ENCODE measurements around the gene COMMD10.

The COMMD10 gene

DNA sequence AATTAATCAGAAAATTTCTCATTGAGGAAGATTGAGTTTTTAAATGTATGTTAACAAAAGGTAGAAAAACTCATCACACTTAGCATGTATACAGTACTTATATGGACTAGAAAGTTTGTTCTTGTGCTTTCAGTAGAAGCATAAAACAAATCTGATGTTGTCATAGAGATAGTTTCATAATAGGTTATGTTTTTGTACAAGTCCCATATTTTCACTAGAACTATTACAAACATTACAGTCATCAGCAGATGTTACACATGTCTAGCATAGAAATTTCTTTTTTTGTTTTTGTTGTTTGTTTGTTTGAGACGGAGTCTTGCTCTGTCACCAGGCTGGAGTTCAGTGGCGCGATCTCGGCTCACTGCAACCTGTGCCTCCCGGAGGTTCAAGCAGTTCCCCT lies 131.4 kb downstream of the COMMD10 start:
- no peak for DNase-seq (ENCODE audit: low read depth in 3 of 3)

DNA sequence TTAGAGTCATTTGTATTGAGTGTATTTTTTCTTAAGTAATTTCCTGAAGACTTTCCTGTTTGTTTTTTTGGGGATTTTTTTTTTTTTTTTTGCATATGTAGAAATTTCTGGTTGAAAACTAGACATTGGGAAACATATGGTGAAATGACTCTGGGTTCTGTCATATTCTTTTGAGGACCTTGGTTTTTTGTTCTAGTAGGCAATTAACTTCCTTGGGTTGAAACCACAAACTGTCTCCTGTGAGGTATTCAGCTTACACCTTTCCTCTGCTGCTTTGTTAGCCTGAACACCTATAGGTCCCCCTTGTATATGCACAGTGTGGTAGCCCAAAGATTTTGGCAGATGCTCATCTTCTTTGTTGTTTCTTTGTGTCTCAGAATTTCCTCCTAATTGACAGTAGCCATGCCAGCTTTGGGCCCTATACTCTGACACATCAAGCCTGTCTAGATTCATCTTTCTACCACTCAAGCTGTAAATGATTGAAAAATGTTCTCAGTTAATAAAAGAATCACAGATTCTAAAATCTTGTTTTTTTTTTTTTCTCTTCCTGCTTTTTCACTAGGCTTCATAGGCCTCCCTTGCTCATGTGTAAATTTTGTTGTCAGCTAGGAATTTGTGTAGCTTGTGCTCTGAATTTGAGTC lies 140.6 kb downstream of the COMMD10 start:
- DNase-seq (ENCODE audit: low read depth in 3 of 3): no peak

DNA sequence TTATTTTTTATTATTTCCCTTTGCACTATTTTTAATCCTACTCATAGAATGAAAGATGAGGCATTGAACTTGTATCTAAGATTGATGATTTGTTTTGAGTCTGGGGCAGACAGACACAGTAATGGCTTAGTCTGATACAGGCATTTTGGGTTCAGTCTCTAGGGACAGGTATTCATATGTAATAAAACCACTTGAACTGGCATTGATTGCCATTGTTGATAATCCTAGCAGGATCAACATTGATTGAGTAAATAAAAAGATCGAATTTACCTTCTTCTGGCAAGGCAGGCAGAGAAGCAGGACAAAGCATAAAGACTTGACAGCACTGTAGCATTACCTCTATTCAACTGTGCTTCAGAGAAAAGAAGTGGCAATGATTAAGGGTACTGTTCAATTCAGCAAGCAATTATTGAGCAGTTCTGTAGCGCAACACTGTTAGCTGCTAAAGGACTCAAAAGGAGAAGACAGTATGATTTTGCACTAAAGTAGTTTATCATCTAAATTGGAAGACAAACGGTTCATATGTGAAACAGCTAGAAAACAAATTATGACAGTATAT lies 144.4 kb downstream of the COMMD10 start:
- no peak for DNase-seq (ENCODE audit: low read depth in 3 of 3)

DNA sequence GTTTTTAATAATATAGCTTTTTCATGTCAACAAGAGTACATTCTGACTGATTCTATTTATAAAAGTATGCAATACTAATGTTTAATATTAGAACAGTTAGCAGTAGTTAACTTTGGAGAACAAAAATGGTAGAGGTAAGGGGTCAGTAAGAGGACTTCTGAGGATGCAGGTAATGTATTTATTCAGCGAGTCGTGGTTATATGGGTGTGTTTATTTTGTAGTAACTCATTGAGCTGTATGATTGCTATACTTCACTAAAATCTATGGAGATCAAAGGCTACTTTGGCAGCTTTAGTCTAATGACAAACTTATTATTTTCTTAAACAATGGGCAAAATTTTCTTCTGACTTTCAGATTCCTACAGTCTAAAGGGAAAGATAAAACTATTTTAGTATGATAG lies 146.5 kb downstream of the COMMD10 start:
- DNase-seq (ENCODE audit: low read depth in 3 of 3): no peak

DNA sequence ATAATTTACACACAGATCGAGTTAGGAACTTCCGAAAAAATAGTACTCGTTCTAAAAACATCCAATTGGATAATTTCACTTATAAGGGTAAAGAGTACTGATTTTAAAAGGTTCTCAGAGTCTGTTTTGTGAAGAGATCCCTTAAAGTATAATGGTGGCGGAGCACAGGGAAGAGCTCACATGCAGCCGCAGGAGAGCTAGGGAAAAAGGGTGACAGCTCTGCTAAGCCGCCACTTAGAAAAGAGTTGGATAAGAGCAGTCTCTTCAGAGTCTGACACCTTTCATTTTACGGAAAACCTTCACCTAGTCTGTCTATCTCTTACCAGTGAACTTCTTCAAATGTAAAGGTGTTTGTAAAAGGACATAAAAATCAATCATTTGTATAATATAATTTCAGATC lies 149.9 kb downstream of the COMMD10 start:
- DNase-seq (ENCODE audit: low read depth in 3 of 3): no peak

DNA sequence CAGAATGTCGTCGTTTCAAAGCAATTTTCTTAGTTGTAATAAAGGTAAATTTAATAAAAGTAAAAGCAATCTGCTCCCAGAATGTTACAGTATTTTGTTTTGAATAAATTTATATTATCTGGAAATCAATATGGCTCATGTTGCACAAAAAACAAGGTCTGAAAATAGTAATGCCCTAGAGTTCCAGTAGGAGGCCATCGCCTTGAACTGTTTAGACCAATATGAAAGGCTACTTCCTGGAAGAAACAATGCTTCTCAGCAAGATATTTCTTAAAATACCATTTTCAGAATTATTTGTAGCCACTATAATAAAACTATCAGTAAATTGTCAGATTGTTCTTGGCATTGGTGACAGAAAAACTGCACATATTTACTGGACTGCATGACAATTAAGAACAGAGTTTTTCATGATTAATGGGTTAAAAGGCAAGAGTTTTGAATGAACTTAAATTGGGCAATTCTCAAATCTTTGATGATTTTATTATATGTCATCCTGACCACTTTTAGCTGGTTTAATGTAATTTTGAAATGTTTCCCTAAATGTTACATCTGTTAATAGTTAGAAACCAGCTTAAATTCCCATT lies 153.2 kb downstream of the COMMD10 start:
- DNase-seq (ENCODE audit: low read depth in 3 of 3): no peak

DNA sequence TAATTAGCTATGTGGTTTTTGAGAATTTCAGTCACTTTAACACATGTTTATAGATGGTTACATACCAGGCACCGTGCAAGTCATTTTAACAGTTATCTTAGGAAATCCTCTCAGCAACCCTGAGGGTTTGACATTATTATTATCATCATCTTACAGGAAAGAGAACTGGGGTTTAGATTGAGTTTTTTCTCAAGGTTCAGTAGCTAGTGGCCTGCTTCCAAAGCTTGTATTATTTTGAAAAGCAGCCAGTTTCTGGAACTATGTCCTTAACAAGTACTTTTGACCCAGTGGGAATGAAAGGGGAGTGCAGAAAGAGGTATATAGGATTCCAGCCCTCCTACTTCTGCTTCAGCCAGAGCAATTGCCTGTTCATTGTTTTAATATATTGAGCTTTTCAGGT lies 157.5 kb downstream of the COMMD10 start:
- no peak for DNase-seq (ENCODE audit: low read depth in 3 of 3)

DNA sequence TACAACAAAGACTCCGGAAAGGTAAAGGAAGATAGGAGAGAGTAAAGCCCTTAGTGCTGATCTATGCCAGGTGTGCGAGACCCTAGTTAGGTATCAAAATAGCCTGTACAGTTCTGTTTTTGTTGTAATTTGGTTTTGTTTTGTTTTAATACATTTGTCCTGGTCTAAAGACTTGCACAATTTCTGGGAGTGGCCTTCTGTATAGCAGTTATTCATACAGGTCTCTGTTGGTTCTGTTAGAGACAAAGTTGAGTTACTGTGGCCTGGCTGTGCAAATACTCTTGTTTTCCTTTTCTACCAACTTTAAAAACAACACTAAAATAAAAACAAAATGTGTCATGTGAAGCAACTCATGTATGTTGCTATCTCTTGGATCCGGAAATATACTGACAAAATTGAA lies 163.6 kb downstream of the COMMD10 start:
- no peak for DNase-seq (ENCODE audit: low read depth in 3 of 3)

DNA sequence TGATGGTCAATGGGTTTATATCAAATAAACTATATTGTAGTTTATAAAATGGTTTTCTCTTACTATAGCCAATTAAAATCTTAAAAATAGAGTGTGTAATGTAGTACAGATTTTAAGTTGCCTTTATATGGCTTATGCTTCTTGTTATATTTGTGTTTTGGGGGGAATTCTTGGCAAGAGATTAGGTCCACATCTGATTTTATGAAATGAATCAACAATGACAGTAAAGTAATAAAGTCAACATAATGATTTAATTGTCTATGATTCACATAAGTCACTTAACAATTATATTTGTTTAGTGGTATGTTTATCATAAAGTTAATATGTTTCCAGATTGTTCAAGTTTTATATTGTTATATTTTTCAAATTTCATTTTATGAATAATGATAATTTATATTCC lies 164.8 kb downstream of the COMMD10 start:
- no peak for DNase-seq (ENCODE audit: low read depth in 3 of 3)

DNA sequence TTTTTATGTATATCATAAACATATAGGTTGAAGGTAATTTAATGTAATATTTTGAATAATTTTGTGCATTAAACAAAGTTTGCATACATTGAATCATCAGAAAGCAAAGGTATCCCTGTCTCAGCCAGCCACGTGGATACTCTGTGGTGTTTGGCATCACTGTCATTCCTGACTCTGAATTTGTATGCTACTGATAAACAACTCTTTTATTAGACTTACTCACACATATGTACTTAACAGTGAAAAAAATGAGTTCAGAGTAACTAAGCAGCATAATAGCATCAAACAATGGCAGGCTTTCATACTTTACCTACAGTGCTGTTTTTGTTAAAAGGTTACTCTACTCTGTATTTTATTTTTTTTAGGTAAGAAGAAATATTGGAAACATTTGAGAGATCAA lies 171.9 kb downstream of the COMMD10 start:
- DNase-seq (ENCODE audit: low read depth in 3 of 3): no peak

DNA sequence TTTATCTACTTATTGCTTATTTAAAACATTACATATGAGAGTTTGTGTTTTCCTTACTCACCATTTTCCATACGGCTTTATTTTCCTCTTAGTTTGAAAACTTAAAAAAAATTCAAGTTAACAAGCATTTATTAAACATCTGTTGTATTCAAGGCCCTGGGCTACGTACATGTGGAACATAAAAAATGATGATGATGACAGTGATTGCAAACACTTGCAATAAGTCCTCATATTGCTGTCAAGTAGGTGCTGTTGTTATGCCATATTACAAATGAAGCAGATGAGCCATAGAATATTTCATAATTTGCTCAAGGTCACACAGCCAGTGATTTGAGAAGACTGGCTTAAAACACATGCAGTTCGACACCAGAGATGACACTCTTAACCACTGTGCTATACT lies 180.6 kb downstream of the COMMD10 start:
- no peak for DNase-seq (ENCODE audit: low read depth in 3 of 3)

DNA sequence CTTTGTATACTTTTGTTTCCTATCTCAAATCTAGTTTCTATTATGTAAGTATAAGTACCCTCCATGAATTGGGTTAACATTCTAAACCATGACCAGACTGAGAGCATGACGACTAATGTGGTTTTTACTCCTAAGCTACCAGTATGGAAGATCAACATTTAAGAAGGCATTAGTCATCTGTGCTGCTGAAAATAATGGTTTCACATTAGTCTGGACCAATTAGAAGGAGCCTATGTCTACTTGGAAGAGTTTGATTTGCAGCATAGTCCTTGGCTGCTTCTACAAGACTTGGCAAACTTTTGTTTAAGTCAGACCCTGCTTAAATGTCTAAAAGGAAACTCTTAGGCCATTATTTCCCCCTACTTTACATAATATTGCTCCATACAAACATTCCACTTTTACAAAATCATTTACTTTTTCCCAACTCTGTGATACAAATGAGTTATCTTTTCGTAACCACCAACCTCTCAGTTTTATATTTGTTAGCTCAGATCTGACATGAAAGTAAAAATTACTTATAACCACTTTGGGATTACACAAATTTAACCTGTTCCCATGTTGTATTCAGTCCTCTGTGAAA lies 186.7 kb downstream of the COMMD10 start:
- no peak for DNase-seq (ENCODE audit: low read depth in 3 of 3)

DNA sequence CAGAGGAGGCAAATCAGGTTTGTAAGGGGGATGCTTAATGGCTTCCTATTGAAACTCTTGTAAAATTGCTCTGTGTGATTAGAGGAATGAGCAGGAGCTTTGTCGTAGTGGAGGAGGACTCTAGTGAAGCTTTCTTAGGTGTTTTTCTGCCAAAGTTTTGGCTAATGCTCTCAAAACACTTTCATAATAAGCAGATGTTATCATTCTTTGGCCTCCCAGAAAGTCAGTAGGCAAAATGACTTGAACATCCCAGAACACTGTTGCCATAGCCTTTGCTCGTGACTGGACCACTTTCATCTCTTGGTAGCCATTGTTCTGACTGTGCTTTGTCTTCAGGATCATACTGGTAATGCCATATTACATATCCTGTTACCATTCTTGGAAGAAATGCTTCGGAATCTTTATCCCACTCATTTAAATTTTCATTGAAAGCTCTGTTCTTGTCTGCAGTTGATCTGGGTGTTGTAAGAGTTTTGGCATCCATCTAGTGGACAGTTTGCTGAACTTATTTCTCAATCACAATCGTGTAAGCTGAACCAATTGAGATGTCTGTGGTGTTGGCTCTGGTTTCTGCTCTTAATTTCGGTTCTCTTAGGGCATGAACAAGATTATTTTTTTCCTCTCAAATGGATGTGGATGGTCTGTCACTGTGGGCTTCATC lies 187.6 kb downstream of the COMMD10 start:
- DNase-seq (ENCODE audit: low read depth in 3 of 3): no peak

DNA sequence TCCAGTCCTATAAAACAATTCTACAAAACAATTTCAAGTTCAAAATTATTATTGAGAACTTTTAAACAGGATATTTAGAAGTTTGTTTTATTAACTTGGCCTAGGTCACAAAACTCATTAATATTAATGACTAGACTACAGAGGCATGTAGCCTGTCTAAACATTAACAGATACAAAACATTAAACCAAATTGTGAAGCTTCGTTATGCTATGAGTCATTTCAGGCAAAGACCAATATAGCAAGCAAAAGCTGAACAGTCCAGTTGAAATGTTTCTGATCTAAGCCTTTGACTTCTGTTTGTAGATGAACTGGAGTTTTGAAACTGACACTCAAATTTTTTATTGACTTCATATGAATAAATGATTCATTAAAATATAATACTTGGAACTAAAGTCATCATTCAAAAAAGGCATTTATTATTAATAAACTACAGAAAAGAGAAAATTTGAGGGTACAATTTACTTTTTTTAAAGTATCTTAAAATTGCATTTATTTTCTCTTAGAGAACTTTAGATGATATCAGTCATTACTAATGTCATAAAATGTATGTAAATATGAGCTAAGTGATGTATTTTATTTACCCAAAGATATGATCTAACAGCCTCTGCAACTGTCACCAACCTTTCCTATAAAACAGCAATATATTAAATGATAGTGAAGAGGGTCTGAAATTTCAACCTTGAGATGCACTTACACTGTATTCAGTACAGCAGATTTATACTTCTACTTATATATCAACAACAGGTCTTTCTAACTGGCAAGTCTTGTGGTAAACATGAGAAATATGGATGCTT lies 188.8 kb downstream of the COMMD10 start:
- DNase-seq (ENCODE audit: low read depth in 3 of 3): no peak

DNA sequence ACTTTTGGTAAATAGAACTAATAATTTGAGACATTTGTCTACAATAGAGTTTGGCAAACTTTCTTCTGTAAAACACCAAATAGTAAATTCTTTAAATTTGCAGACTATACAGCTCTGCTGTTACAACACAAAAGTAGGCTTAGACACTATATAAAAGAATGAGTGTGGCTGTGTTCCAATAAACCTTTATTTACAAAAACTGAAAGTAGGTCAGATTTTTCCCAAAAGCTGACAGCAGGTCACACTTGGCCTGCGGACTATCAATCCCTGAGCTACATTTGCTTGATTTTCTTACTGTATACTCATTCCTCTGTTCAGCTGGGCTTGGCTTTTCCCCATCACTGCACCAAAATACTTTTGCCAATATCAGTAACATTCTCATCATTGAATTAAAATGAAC lies 189.4 kb downstream of the COMMD10 start:
- no peak for DNase-seq (ENCODE audit: low read depth in 3 of 3)

DNA sequence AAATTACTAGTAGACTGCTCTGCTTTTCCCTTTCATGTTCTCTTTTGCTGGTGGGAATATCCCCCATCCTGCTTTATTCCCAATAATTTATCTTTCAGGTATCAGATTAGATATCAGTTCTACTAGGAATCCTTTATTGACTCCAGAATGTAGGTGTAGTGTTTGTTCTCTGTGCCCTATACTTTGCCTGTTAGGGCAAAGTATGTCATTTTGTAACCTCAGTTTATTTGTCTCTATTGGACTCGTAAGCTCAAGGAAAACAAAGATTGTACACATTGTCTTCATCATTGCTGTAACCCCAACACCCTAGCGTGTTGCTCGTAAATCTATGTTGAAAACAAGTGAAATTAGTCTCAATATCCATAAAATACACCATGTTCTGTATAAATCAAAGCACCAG lies 190.5 kb downstream of the COMMD10 start:
- no peak for DNase-seq (ENCODE audit: low read depth in 3 of 3)

DNA sequence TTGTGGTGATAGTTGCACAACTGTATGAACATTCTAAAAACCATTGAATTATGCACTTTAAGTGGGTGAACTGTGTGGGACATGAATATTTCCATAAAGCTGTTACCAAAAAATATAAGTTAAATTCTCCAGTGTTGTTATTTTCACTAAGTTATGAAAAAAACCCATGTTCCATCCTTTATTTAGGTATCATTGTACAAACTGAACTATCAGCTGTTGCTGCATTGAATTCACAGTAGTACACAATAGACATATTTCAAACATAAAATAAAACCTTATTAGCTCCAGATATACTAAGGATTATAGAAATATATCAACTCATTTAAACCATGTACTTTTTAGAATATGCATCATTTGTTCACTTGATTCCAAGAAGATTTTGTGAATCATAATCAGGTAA lies 192.1 kb downstream of the COMMD10 start:
- DNase-seq (ENCODE audit: low read depth in 3 of 3): no peak

DNA sequence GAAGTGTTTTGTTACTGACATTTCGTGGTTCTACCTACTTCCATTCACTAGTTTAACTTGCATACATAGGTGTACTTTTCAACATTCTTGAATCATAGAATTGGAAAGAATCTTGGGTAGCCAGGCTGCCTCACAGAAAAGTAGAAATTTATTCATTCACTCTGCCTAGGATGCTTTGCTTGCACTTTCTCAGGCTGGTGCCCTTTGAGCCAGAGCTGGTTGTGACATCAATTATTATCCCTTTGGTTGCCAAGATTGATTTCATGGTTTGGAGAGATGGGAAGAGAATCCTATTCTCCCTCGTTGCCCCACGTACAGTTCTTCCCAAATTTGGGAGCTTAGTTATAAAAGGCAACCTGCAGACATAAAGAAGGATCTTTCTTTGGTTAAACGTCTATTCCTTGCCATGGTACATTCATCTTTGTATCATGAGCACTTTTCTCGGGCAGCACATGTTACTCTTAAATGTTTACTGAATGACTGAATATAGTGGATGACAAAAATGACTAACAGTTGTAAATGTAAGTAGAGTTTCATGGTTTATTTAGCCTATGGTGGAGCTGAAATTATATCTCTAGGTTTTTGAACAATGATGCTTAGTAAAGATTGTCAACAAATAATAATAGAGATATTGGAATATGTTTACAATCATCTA lies 195.5 kb downstream of the COMMD10 start:
- no peak for DNase-seq (ENCODE audit: low read depth in 3 of 3)

DNA sequence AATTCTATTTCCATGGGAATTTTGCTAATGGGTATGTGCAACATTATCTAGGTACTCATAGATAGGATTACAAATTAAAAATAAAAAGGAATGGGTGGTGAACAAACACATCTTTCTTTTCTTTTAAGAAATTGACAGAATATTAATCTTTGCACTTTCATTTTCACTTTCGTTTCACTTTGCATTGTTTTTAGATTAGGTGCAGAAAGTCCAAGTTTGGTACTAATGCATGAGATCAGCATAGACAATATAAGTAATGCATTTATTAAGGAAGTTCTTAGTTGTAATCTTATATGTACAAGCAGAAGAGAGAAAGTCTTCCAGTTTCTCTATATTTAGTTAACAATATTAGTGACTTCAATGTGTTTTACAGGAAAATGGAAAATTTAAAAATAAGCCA lies 196.5 kb downstream of the COMMD10 start:
- DNase-seq (ENCODE audit: low read depth in 3 of 3): no peak

DNA sequence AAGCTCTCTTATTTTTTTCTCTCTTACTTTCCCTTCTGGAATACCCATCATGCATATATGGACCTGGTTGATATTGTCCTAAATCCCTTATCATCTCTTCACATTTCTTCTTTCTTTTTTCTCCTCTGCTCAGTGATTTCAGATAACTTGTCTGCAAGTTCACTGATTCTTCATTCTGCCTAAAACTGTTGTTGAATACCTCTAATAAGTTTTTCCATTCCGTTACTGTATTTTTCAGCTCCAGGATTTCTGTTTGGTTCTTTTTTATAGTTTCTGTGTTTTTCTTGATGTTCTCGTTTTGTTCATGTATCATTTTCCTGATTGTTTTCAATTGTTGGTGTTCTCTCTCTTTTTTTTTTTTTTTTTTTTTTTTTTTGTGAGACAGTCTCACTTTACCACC lies 203.7 kb downstream of the COMMD10 start:
- no peak for DNase-seq (ENCODE audit: low read depth in 3 of 3)

DNA sequence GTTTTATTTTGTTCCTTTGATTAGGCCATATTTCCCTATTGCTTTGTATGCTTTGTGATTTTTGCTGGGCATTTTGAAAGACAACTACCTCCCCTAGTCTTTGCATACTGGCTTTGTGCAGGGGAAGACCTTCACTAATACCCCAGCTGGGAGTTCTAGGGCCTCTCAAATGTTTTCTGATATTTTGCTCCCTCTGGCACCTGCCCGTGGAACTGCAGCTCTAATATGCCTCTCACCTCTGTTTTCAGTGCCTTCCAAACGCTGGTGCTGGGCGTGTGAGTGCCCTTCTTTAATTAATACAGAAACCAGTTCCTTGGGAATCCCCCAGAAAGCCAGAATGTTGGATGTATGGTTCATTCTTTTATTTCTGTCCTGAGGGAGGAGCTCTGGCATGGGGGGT lies 204.5 kb downstream of the COMMD10 start:
- no peak for DNase-seq (ENCODE audit: low read depth in 3 of 3)

DNA sequence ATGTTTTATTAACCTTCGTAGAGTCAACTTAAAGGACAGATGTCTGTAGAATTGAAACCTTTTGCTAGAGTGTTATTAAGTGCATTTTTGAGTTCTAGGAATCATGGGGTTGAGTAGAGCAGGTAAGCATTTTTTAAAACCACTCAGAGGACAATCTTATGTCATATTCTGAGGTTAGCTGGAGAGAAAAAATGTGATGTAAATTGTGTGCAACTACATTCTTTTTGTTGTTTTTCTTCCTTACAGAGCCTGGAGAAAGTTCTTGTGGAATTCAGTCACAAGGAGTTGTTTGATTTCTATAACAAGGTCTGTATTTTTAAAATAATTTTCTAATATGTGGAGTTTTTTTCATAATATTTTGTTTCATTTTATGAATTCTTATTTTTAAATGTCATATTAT lies 206.4 kb downstream of the COMMD10 start:
- no peak for DNase-seq (ENCODE audit: low read depth in 3 of 3)
